HG02623 (cell line): ENCODE results near the gene NUDT22.

Source experiments
- ATAC-seq: cut with Tn5 transposase; IDR thresholded peaks from one replicate; pipeline ENCODE4 v1.9.1; 2021; ENCODE audit warnings: moderate library complexity; ENCODE audit not compliant: unreplicated experiment

Gene NUDT22

GRCh38 chr11:64253481-64253880, 27.4 kb downstream of the NUDT22 start:
- ATAC-seq = no peak

DNA sequence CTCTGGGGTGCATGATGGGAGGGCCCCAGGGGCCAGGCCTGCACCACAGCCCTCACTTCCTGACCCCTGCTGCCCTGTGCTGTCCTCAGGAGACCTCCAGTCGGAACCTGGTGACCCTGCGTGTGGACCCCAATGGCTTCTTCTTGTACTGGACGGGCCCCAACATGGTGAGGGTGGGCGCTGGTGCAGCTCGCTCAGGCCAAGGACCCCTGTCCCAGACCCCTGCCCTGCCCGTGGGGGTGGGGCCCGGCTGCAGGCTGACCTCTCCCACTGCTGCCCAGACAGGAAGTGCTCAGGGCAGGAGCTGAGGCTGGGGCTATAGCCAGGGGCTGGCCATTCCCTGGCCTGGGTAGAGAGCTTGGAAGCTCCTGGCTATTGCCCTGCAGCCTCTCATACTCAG, 28.3 kb downstream of the NUDT22 start:
- no peak for ATAC-seq

DNA sequence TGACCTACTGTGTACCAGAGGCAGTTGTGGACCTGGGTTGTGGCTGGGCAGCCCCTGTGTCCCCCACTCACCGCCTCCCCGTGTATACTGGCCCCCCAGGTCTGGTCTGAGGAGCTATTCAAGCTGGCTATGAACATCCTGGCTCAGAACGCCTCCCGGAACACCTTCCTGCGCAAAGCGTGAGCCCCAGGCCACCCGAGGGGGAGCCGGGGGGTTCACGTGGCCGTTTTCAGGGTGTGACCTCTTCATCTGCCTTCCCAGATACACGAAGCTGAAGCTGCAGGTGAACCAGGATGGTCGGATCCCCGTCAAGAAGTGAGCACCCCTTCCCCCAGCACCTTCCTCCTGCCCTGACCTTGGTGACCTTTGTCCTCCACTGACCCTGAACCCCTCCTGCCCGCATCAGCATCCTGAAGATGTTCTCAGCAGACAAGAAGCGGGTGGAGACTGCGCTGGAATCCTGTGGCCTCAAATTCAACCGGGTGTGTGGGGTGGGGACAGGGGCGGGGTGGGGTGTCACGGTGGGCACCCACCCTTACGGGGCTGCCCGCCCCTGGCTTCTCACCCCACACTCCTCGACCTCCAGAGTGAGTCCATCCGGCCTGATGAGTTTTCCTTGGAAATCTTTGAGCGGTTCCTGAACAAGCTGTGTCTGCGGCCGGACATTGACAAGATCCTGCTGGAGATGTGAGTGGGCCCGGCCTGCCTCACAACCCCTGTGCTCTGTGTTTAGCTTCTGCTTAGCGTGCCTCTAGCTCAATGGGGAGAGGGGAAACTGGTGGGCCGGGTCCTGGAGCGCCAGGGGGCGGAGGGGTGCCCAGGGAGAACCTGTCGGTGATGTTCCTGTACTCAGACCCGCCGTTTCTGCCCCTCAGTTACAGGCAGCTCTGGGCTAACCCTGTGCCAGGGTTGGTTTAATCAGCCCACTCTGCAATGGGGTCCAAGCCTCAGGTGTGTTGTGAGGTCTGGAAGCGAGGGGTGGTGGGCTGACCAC, 29.4 kb downstream of the NUDT22 start:
- ATAC-seq = no peak

GRCh38 chr11:64256300-64256699, 30.2 kb downstream of the NUDT22 start:
- ATAC-seq = no peak

DNA sequence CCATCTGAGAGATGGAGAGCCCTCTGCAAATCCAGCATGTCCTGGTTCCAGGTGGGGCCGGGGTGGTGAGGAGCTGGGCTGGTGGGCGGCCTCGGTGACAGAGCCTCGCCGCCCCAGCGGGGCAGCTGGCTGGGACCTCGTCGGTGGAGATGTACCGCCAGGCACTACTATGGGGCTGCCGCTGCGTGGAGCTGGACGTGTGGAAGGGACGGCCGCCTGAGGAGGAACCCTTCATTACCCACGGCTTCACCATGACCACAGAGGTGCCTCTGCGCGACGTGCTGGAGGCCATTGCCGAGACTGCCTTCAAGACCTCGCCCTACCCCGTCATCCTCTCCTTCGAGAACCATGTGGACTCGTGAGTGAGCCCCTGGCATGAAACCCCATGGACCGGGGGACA, 32.3 kb downstream of the NUDT22 start:
- ATAC-seq = no peak

DNA sequence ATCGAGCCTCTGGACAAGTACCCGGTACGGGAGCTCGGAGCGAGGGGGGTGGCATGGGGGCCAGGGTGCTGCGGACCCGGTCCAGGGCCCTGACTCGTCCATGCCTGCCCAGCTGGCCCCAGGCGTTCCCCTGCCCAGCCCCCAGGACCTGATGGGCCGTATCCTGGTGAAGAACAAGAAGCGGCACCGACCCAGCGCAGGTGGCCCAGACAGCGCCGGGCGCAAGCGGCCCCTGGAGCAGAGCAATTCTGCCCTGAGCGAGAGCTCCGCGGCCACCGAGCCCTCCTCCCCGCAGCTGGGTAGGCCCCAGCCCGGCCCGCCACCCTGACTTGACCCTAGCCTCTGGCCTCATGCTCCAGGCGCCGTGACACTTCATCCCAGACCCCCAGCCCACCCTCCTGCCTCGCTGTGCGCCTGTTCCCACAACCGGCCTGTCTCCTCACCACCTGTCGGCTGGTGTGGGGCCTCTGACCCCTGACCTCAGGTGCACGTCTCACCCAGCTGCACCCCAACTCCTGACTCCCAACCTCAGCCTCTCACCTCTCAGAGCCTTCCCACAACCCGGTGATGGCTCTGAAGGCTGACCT, 33.0 kb downstream of the NUDT22 start:
- no peak for ATAC-seq

DNA sequence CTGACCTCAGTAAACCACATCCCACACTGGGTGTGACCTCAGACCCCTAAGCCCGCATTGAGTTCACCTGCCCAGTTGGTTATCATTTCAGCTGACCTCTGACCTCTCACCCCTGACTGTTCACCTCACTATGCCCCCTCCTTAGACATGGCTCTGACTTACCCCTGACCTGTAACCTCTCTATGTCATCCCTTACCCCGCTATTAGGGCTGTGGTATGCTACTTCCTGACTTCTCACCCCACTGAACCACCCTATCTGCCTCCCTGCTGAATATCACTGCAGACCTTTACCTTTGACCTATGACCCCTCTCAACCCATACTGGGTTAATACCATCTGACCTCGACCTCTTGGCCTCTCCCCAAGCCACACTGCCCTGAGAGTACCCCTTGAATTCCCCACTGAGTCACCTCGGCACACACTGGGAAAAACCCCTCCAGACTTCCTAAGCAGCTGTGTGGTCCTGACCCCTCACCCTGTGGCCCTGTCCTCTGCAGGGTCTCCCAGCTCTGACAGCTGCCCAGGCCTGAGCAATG, 33.5 kb downstream of the NUDT22 start:
- ATAC-seq = no peak

- ATAC-seq = no peak
Measured at GRCh38 chr11:64260147-64260708, 34.2 kb downstream of the NUDT22 start.

DNA sequence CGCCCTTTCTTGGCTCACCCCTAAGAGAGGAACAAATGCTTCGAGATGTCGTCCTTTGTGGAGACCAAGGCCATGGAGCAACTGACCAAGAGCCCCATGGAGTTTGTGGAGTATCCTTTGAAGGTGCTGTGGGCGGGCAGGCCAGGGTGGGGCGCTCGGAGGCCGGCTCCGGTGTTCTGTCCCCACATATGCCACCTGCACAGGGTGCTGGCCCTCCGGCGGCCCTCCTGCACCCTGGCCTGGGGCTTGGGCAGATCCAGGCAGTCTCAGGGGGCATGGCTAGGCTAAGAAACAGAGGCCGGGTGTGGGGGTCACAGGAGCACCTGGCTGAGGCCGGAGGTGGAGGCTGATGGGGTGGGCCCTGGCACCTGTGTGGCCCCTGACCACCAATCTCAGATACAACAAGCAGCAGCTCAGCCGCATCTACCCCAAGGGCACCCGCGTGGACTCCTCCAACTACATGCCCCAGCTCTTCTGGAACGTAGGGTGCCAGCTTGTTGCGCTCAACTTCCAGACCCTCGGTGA, 35.5 kb downstream of the NUDT22 start:
- no peak for ATAC-seq

DNA sequence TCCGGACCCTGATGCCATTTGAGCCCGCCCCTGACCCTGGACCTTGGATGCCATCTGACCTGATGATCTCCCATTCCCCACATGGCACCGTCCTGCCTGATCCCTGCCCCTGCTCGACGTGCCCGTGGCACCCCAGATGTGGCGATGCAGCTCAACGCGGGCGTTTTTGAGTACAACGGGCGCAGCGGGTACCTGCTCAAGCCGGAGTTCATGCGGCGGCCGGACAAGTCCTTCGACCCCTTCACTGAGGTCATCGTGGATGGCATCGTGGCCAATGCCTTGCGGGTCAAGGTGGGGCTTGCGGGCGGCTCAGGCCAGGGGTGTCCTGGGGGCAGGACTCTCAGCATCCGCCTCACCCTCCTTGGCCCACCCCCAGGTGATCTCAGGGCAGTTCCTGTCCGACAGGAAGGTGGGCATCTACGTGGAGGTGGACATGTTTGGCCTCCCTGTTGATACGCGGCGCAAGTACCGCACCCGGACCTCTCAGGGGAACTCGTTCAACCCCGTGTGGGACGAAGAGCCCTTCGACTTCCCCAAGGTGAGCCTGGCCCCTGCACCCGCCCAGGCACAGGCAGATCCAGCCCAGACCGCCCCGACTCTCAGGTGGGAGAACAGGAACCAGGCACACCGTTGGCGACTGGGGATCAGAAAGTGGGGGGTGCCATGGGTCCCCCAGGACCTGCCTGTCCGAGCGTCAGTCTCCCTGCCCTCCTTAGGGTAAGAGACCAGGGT, 36.4 kb downstream of the NUDT22 start:
- ATAC-seq = no peak

DNA sequence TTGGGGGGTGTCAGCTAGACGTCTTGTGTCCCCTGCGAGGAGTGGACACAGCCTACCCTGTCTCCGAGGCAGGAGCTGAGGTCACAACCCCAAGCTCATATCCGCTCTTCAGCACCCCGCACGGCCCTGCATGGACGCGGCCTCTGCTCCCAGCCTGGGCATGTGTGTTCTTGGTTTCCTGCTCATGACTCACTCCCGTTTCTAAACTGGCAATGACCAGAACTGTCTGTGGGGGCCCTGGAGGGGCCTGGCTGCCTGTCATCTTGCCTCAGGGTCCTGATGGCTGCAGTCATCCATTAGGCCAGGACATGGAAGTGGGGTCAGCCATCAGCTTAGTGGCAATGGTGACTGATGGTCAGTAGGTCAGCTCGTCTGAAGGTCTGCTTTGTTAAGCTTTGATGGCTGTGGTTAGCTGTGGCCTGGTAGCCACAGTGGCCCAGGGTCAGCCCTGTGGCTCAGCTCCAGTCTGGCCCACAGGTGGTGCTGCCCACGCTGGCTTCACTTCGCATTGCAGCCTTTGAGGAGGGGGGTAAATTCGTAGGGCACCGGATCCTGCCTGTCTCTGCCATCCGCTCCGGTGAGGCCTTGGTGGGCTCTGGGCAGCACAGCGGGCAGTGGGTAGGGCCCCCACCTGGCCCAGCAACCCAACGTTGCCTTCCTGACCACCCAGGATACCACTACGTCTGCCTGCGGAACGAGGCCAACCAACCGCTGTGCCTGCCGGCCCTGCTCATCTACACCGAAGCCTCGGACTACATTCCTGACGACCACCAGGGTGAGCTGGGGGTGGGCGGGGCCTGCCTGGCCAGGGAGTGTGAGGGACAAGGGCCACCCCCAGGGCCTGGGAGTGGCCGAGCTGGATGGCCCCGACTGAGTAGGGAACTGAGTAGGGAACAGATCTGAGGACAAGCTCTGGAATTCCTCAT, 37.2 kb downstream of the NUDT22 start:
- no peak for ATAC-seq

DNA sequence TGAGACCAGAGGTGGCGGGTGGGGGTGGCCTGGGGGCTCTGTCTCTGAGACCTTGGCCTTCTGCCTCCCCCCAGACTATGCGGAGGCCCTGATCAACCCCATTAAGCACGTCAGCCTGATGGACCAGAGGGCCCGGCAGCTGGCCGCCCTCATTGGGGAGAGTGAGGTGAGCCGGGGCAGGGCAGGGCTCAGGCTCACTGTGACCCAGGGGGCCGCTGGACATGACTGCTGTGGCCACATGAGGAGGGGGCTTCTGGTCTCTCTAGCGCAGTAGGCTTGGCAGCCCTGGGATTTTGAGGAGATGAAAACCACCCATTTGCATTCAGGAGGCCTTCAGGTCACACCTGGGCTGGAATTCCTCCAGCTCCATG, 37.9 kb downstream of the NUDT22 start:
- no peak for ATAC-seq

DNA sequence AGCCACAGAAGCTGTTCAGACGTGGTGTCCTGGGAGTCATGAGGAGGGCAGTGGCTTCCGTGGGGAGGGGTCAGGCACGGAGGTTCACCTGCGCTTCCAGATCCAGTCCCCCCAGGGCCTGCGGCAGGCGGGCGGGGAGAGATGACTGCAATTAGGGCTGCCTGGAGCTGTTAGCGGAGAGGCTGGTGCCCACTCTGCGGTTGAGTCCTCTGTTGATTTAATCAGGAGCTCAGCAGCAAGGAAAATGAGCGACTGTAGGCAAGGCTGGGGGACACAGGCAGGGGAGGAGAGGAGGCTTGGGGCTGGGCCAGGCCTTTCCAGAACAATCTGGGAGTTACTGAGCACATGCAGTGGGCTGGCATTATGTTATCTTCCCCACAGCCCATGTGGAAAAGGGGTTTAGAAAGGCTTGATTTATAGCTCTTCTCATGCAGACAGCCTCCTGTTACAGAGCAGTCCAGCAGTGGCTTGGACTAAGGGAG, 38.3 kb downstream of the NUDT22 start:
- no peak for ATAC-seq

GRCh38 chr11:64265176-64266160, 39.4 kb downstream of the NUDT22 start:
- ATAC-seq = no peak

- ATAC-seq = no peak
Measured at GRCh38 chr11:64266339-64266738, 40.3 kb downstream of the NUDT22 start.

DNA sequence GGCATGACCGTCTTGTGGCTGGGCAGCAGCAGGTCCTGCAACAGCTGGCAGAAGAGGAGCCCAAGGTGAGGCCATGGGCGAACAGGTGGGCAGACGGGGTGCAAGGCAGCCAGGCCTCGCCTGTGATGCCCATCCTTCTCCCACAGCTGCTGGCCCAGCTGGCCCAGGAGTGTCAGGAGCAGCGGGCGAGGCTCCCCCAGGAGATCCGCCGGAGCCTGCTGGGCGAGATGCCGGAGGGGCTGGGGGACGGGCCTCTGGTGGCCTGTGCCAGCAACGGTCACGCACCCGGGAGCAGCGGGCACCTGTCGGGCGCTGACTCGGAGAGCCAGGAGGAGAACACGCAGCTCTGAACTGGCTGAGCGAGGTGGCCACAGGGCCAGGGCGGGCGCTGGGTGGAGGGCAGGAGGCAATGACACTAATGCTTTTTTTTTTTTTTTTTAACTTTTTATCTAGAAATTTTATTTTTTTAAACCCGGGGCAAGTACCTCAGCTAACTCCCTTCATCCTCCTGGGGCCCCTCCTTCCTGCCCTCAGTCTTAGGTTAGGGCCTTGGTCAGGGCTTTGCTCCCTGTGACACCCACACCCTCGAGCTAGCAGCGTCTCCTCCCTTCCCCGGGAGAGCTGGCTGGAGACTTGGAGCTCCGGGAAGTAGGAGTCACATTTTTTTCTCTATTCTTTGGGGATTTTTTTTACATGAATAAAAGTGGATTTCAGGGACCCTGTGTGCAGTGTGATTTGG, 41.3 kb downstream of the NUDT22 start:
- no peak for ATAC-seq

DNA sequence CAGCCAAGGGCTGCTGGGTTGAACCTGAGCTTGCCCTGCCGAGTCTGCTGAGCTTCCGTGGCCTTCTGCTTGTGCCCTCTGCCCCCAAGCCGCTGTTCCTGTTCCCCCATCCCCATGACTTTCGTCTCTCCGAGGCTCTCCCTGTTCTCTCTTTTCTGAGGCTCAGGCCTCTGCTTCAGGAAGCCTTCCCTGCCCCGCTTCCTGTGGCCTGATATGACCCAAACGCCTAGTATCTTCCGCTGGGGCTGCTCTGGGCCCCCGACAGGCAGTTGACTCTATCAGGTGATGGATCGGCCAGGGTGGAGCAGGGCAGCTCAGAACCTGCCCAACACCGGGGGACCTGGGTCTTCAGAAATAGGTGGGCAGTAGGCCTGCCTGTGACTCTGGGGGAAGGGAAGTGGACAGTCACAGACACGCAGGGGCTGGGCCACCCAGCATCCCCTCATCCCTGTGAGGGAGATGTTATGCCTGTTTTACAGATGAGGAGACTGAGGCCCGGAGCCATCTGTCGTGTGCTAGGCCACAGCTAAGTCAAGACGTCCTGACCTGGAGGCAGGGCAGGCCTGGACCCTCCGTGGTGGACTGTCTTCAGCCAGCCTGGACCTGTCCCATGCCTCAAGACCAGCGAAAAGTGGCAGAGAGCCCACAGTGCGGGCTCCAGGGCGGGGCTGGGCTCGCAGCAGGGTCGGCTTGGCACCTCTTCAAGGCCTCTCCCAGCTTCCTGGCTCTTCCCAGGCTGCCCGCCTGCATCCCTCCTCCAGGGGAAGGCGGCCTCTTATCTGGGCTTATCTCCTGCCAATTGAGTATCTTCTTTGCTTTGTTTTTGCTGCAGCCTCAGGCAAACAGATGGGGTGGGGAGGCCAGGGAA, 42.2 kb downstream of the NUDT22 start:
- ATAC-seq = no peak
